HG03095 (cell line): ENCODE results near the gene NRN1L.
A peak's percentile ranks its signal among the peaks of the same experiment; 100 is the strongest.

ENCODE experiments used
- ATAC-seq: cut with Tn5 transposase; IDR thresholded peaks from one replicate; pipeline ENCODE4 v1.9.1; 2021; ENCODE audit warnings: moderate library complexity; ENCODE audit not compliant: unreplicated experiment

NRN1L gene

DNA sequence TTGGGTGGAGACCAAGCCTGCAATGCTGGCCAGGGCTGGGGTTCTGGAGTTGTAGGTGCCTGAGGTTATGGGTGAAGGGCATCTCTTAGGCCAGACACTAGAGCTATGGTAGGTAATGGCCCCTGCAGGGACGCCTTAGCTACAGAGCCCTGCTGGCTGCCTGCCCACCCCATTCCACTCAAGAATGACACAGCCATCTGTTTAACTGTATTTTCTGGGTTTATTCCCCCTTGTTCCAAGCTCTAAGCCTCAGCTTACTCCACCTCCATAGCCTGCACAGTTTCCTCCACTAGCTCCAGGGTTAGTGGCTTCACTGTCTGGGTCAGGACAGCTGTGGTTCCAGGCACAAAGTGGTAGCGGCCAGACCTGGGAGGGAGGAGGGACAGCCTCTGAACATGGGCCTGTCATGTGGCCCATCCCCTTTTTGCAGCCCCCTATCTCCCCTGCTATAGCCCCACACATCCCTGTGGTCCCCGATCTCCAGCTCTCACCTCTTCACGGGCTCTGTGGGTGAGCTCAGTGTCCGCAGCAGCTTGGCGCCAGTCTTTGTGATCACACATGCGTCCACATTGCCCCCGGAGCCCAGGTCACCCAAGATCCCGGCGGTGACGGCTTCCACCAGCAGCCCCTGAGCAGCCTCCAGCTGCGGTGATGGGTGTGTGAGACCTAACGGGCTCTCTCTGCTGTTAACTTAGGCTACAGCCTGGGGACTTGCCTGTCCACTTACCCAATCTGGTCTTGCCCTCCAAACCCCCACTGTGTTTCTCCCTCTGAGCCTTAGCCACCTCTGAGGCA lies 49.8 kb downstream of the NRN1L start:
- no peak for ATAC-seq

DNA sequence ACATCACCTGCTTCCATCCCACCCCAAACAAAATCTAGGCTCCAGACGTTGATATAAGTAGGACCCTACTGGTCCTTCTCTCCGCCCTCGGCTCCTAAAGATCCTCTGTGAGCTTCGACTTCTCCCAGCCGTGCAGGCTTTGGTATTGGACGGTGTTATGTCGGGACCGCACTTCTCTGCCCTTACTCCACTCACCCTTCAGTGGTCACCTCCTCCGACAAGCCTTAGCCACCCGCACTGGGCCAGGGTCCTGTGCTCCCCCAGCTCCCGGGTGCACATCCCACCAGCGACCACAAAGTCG lies 50.4 kb downstream of the NRN1L start:
- ATAC-seq, result no peak

- peak; percentile 83 for ATAC-seq
Measured at GRCh38 chr16:67935402-67936123, 50.9 kb downstream of the NRN1L start.
